Fibroblast of mammary gland (primary cell): ENCODE results near the gene MCM5.
"Not testable (repeated sequence)": the region's sequence is repeated elsewhere in the genome, so short reads cannot be mapped to it uniquely, and the experiment has no call there.

Experiments used
- DNase-seq: peaks from one replicate; pipeline ENCODE4 v3.0.0-alpha.2; 2010; ENCODE audit warnings: low read depth
- H3K4me3 ChIP-seq: 2 replicates; pipeline ENCODE4 v1.5.1; 2011; ENCODE audit warnings: low read depth, mild to moderate bottlenecking, low read length, moderate library complexity; ENCODE audit not compliant: control insufficient read depth
- TF ChIP-seq, protein P1 (sequence below): conservative IDR thresholded peaks from 2 replicates; pipeline ENCODE4 v1.5.1; 2011; ENCODE audit warnings: low read depth, low read length, inconsistent platforms; ENCODE audit not compliant: control insufficient read depth, insufficient read depth

MCM5 gene

DNA sequence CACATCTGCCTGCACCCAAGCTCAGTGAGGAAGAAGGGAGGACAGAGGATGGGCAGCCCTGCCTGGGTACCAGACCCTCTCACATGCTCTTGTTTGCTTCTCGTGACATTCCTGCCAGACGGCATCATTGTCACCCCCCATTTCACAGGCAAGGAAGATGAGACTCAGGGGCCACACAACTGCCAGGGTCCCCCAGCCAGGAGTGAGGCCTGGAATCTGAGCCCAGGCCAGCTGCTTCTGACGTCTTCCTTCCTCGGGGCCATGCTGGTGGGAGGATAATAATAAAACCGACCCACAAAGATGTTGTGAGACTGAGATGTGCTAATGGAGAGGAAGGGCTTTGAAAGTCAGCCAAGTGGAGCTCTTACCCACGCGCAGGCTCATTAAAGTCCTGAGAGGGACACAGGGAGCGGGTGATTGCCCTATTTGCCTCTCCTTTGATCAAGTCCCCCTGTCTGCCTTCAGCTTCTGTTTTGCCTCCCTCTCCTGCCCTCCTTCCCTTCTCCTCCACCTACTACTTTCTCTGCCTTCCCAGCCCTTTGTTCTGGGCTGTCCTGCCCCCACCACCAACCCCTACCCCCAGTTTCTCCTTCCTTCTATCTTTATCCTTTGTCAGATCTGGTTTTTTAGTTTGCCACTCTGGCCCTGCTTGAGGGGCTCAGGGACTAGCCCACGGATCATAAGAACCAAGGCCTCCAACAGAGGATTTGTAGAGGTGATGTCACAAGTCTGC is 62.7 kb downstream of the MCM5 start:
- no peak overlapping the region for H3K4me3 ChIP-seq
- no peak for DNase-seq
- TF ChIP-seq, protein P1, sequence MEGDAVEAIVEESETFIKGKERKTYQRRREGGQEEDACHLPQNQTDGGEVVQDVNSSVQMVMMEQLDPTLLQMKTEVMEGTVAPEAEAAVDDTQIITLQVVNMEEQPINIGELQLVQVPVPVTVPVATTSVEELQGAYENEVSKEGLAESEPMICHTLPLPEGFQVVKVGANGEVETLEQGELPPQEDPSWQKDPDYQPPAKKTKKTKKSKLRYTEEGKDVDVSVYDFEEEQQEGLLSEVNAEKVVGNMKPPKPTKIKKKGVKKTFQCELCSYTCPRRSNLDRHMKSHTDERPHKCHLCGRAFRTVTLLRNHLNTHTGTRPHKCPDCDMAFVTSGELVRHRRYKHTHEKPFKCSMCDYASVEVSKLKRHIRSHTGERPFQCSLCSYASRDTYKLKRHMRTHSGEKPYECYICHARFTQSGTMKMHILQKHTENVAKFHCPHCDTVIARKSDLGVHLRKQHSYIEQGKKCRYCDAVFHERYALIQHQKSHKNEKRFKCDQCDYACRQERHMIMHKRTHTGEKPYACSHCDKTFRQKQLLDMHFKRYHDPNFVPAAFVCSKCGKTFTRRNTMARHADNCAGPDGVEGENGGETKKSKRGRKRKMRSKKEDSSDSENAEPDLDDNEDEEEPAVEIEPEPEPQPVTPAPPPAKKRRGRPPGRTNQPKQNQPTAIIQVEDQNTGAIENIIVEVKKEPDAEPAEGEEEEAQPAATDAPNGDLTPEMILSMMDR = no peak

DNA sequence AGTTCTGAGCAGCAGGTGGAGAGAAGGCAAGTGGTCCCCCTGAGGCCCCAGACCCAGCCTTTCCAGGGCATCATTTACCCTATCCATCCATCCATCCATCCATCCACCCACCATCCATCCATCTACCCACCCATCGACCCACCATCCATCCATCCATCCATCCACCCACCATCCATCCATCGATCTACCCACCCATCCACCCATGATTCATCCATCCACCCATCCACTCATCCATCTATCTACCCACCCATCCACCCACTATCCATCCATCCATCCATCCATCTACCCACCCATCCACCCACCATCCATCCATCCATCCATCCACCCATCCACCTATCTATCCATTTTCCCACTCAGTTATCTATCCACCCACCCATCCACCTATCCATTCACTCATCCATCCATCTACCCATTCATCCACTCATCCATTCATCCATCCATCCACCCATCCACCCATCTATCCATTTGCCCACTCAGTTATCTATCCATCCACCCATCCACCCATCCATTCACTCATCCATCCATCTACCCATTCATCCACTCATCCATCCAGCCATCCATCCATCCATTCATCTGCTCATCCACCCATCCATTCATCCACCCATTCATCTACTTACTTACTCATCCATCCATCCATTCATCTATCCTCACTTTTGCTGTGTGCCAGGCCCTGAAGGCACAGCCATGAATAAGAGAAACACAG is 63.4 kb downstream of the MCM5 start:
- TF ChIP-seq, protein P1 = no peak
- no peak overlapping the region for H3K4me3 ChIP-seq
- DNase-seq = no peak

GRCh38 chr22:35464399-35464798 is 64.5 kb downstream of the MCM5 start:
- no peak for DNase-seq
- TF ChIP-seq, protein P1 = no peak

DNA sequence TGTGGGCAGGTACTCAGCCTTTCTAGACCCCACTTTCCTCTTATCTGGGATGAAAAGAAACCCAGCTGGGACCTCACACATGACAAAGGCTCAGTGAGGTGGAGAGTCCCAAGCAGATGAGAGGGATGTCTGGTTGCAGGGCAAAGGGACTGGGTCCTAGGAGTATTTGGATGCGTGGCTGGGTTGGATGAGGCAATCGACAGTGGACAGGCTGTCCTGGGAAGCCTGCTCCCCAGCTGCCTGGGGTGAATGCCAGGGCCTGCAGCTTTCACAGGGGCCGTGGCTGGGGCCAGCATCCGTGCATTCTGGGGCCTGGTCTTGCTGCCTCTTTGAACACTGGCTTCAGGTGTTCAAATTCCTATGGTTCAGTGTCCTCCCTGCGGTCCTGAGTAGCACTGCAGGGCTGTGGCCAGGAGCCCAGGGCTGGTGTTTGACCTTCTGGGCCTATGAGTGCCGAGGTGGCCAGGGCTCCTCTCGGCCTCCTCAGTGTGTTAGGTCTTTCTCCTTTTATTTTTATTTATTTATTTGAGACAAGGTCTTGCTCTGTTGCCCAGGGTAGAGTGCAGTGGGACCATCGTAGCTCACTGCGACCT is 65.3 kb downstream of the MCM5 start:
- DNase-seq = peak; percentile 22
- TF ChIP-seq, protein P1 = no peak
- no peak overlapping the region for H3K4me3 ChIP-seq

More at GRCh38 chr22:35464399-35464798, 64.5 kb downstream of the MCM5 start:
- no peak overlapping the region for H3K4me3 ChIP-seq

GRCh38 chr22:35467681-35468434 is 67.9 kb downstream of the MCM5 start:
- no peak overlapping the region for H3K4me3 ChIP-seq
- TF ChIP-seq, protein P1 = no peak
- peak; percentile 56 for DNase-seq

- peak; percentile 31 for DNase-seq
- H3K4me3 ChIP-seq = no peak overlapping the region
- TF ChIP-seq, protein P1 = peak; percentile 6
These were observed 71.0 kb downstream of the MCM5 start for GRCh38 chr22:35470903-35471321.

GRCh38 chr22:35471566-35471965 is 71.6 kb downstream of the MCM5 start:
- H3K4me3 ChIP-seq, DNase-seq: not testable (repeated sequence)
